ENCODE data around the gene GTF2H4. TPM values are rescaled to one million over a fixed set of nuclear protein-coding genes. Genes with fewer than 3 reads are reported as not detected.
"Not testable (repeated sequence)": the region's sequence is repeated elsewhere in the genome, so short reads cannot be mapped to it uniquely, and the experiment has no call there.

GTF2H4 gene
- total RNA-seq, 1 donor = 10.9 TPM

DNA sequence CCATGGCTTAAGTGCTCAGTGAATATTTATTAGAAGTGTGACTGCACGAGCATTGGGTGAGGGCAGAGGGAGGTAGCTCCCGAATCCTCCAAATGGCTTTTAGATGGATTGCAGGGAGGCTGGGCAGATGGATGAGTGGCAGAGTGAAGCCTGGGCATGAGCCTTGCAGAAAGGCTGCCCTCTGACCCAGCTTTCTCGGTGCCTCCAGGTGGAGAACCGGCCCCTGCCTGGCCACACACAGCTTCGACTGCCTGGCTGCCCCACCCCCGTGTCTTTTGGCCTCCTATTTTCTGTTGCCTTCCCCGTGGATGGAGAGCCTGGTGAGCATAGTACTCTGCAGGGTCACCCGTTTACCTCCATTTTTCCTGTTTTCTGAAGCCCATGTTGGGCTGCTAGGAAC, 9.5 kb downstream of the GTF2H4 start:
- TF ChIP-seq, protein P1, sequence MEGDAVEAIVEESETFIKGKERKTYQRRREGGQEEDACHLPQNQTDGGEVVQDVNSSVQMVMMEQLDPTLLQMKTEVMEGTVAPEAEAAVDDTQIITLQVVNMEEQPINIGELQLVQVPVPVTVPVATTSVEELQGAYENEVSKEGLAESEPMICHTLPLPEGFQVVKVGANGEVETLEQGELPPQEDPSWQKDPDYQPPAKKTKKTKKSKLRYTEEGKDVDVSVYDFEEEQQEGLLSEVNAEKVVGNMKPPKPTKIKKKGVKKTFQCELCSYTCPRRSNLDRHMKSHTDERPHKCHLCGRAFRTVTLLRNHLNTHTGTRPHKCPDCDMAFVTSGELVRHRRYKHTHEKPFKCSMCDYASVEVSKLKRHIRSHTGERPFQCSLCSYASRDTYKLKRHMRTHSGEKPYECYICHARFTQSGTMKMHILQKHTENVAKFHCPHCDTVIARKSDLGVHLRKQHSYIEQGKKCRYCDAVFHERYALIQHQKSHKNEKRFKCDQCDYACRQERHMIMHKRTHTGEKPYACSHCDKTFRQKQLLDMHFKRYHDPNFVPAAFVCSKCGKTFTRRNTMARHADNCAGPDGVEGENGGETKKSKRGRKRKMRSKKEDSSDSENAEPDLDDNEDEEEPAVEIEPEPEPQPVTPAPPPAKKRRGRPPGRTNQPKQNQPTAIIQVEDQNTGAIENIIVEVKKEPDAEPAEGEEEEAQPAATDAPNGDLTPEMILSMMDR (IDR thresholded peaks at IDR 0.05; ENCODE audit: extremely low read depth, low read depth, low read length) = no peak
- Histone ChIP-seq H4K20me1 (ENCODE audit: insufficient read depth, low read length) (no peaks in the 10 kb centered on the region), H3K4me1 (ENCODE audit: insufficient read depth, low read length) (peaks cover 19% of the 10 kb centered on the region), H3K27ac (ENCODE audit: low read depth, low read length) (no peak overlapping the region), H3K27me3 (ENCODE audit: insufficient read depth, low read length) (no peaks in the 10 kb centered on the region), H3K4me2 (ENCODE audit: insufficient read depth, low read length) (no peak overlapping the region), H3K4me3 (ENCODE audit: insufficient read depth, low read length) (no peak overlapping the region), H3K36me3 (ENCODE audit: insufficient read depth, low read length) (peaks cover 57% of the 10 kb centered on the region), H2AFZ (ENCODE audit: low read length) (no peak overlapping the region), H3K9me3 (ENCODE audit: low read depth, low read length) (no peaks in the 10 kb centered on the region), H3K79me2 (ENCODE audit: insufficient read depth, low read length) (no peaks in the 10 kb centered on the region)
- DNase-seq (ENCODE audit: insufficient read length, low spot score, missing footprints) = no peak

DNA sequence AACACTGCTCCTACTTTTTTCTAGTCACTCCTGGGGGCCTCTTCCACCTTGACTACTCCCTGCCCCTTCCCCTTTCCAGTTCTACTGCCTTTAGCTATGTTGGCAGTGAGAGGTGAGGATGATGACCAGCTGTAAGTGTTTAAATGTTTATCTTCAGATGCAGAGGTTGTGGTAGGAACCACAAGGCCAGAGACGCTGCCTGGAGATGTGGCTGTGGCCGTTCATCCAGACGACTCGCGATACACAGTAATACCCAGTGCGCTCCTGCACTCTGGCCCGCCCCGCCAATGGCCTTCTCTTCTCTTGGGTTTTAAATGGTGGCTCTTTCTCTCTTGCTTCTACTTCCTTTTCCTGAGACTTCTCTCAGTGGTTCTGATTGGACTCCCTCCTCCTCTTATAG, 10.7 kb downstream of the GTF2H4 start:
- TF ChIP-seq, protein P1 (IDR thresholded peaks at IDR 0.05; ENCODE audit: extremely low read depth, low read depth, low read length) = no peak
- Histone ChIP-seq H3K36me3 (ENCODE audit: insufficient read depth, low read length) (peaks cover 61% of the 10 kb centered on the region), H2AFZ (ENCODE audit: low read length) (no peak overlapping the region), H3K27me3 (ENCODE audit: insufficient read depth, low read length) (no peaks in the 10 kb centered on the region), H3K4me3 (ENCODE audit: insufficient read depth, low read length) (no peak overlapping the region), H4K20me1 (ENCODE audit: insufficient read depth, low read length) (no peaks in the 10 kb centered on the region), H3K4me1 (ENCODE audit: insufficient read depth, low read length) (peaks cover 18% of the 10 kb centered on the region), H3K79me2 (ENCODE audit: insufficient read depth, low read length) (no peaks in the 10 kb centered on the region), H3K9me3 (ENCODE audit: low read depth, low read length) (no peaks in the 10 kb centered on the region), H3K27ac (ENCODE audit: low read depth, low read length) (no peak overlapping the region), H3K4me2 (ENCODE audit: insufficient read depth, low read length) (no peak overlapping the region)
- peak; percentile 36 for DNase-seq (ENCODE audit: insufficient read length, low spot score, missing footprints)

GRCh38 chr6:30922447-30922852, 14.4 kb downstream of the GTF2H4 start:
- no peaks in the 10 kb centered on the region for H3K27me3 ChIP-seq (ENCODE audit: insufficient read depth, low read length)

DNA sequence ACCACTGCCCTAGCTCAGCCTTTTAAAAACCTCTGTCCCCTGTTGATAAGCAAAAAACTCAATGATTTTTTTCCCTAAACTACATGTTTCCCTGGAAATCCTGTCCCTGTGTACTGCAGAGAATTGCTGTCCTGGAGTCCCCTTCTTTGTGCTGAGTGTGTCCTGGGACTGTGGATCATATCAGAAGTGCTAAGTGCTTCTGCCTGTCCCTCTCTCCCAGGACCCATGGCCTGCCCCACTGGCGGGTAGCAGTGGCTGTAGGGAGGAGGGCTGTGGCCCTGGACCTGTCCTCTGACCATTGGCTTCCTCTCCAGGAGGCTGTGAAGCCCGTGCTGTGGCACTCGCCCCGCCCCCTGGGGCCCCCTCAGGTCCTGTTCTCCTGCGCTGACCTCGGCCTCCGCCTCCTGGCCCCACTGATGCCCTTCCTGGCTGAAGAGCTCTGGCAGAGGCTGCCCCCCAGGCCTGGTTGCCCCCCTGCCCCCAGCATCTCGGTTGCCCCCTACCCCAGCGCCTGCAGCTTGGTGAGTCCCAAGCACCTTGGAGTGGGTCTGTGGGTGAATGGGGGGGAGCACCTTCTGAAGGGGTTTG, 16.1 kb downstream of the GTF2H4 start:
- not testable (repeated sequence) for H3K4me3 ChIP-seq (ENCODE audit: insufficient read depth, low read length); DNase-seq (ENCODE audit: insufficient read length, low spot score, missing footprints); H3K4me2 ChIP-seq (ENCODE audit: insufficient read depth, low read length); H2AFZ ChIP-seq (ENCODE audit: low read length); H3K79me2 ChIP-seq (ENCODE audit: insufficient read depth, low read length); H3K27me3 ChIP-seq (ENCODE audit: insufficient read depth, low read length); H3K9me3 ChIP-seq (ENCODE audit: low read depth, low read length); H3K4me1 ChIP-seq (ENCODE audit: insufficient read depth, low read length); H4K20me1 ChIP-seq (ENCODE audit: insufficient read depth, low read length); H3K27ac ChIP-seq (ENCODE audit: low read depth, low read length)
- peaks cover 47% of the 10 kb centered on the region for H3K36me3 ChIP-seq (ENCODE audit: insufficient read depth, low read length)

More at GRCh38 chr6:30922447-30922852, 14.4 kb downstream of the GTF2H4 start:
- Histone ChIP-seq H2AFZ (ENCODE audit: low read length) (no peak overlapping the region), H3K4me3 (ENCODE audit: insufficient read depth, low read length) (no peak overlapping the region), H3K36me3 (ENCODE audit: insufficient read depth, low read length) (peaks cover 61% of the 10 kb centered on the region), H4K20me1 (ENCODE audit: insufficient read depth, low read length) (no peaks in the 10 kb centered on the region), H3K9me3 (ENCODE audit: low read depth, low read length) (no peaks in the 10 kb centered on the region), H3K4me1 (ENCODE audit: insufficient read depth, low read length) (no peaks in the 10 kb centered on the region), H3K79me2 (ENCODE audit: insufficient read depth, low read length) (no peaks in the 10 kb centered on the region), H3K27ac (ENCODE audit: low read depth, low read length) (no peak overlapping the region), H3K4me2 (ENCODE audit: insufficient read depth, low read length) (no peak overlapping the region)
- TF ChIP-seq, protein P1 (IDR thresholded peaks at IDR 0.05; ENCODE audit: extremely low read depth, low read depth, low read length) = no peak
- no peak for DNase-seq (ENCODE audit: insufficient read length, low spot score, missing footprints)
